DOHH2 (cell line): ENCODE results near the gene SIGMAR1.

Experiments
- CTCF ChIP-seq: fragments of 200-600 bp; sonication (generic); IDR thresholded peaks from one replicate; pipeline ENCODE4 v1.5.1; 2014; ENCODE audit warnings: antibody characterized with exemption, mild to moderate bottlenecking, low read depth, low read length; ENCODE audit not compliant: poor library complexity, severe bottlenecking
- EZH2phosphoT487 ChIP-seq: fragments of 200-600 bp; sonication (generic); IDR thresholded peaks from 2 replicates; pipeline ENCODE4 v1.6.1; 2017; ENCODE audit warnings: borderline replicate concordance, mild to moderate bottlenecking, antibody characterized with exemption, low read length, moderate library complexity, mixed read lengths

- no peak for TF ChIP-seq CTCF
- no peak for TF ChIP-seq EZH2phosphoT487
Observed at GRCh38 chr9:34642679-34643078, 5.1 kb upstream of the SIGMAR1 start.
